Testis (tissue), 2 donors: ENCODE data around the gene RBM4.

Source experiments
- CTCF ChIP-seq, 3 experiments: fragments of 450-650 bp in 2 of 3; fragments of 200-600 bp in 1 of 3; sonication (generic) in 1 of 3; IDR thresholded peaks; one replicate each; pipeline ENCODE4 v1.5.1; 2016 to 2019; ENCODE audit warnings: antibody characterized with exemption in 3 of 3, mild to moderate bottlenecking in 2 of 3, moderate library complexity in 1 of 3
- POLR2A ChIP-seq: fragments of 450-650 bp; IDR thresholded peaks from one replicate; pipeline ENCODE4 v1.6.1; 2017; ENCODE audit warnings: antibody characterized with exemption, mild to moderate bottlenecking, moderate library complexity

- TF ChIP-seq CTCF (IDR thresholded peaks at IDR 0.05) (no peak), POLR2A (no peak)
Measured at GRCh38 chr11:66631883-66632282, 6.6 kb upstream of the RBM4 start.
